Measurements from ENCODE around the gene TXNL4A. TPM values are rescaled to one million over a fixed set of nuclear protein-coding genes. Genes with fewer than 3 reads are reported as not detected.

Gene TXNL4A
- polyA plus RNA-seq, 6 donors from 2014 or later = 192 to 253 (median 220) TPM

DNA sequence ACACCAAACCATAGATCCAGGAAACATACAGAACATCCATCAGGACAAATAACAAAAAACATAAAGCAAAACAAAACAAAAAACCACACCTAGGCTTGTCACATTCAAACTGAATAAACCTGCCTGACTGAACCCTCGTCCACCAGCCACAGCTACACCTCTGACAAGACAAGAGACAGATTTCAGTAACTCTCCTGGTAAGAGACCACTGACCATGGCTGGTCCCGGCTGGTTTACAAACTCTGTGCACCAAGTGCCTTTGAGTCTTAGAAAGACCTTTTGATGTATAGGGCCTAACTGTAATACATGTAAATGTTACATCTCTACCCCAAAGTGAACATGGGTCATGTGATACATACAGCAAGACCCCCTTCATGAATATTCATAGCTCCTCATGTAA is 32.1 kb downstream of the TXNL4A start:
- Mint-ChIP-seq H3K4me3 (peak overlapping the region in 1 of 8 donors; percentile 6), H3K27ac (peak overlapping the region in 1 of 6 donors; percentile 54)

DNA sequence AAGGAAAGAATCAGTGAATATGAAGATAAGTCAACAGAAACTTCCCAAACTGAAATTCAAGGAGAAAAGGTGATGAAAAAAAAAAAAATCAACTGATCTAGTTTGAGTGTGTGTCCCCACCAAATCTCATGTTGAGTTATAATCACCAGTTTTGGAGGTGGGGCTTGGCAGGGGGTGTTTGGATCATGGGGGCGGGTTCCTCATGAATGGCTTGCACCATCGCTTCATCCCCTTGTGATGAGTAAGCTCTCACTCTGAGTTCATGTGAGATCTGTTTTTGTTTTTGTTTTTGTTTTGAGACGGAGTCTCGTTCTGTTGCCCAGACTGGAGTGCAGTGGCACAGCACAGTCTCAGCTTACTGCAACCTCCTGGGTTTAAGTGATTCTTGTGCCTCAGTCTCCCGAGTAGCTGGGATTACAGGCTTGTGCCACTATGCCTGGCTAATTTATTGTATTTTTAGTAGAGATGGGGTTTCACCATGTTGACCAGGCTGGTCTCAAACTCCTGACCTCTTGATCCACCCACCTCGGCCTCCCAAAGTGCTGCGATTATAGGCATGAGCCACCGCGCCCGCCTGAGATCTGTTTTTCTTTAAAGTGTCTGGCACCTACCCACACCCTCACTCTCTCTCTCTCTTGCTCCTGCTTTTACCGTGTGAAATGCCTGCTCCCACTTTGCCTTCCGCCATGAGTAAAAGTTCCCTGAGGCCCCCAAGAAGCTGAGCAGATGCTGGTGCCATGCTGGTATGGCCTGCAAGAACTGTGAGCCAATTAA is 32.9 kb downstream of the TXNL4A start:
- Mint-ChIP-seq H3K9me3 (no peaks in the 10 kb centered on the region), H3K27me3 (peaks cover 0 to 2% (median 0%) of the 10 kb centered on the region in 3 donors), H3K27ac (peak overlapping the region in 2 of 6 donors; percentile 16 to 76), H3K4me1 (peaks cover 4 to 7% (median 6%) of the 10 kb centered on the region in 3 donors), H3K36me3 (no peaks in the 10 kb centered on the region), H3K4me3 (peak overlapping the region in 1 of 8 donors; percentile 6)
- no peak for DNase-seq
- ATAC-seq (ENCODE audit: low read depth in 2 of 2) = no peak

More for the DNA sequence above, 32.1 kb downstream of the TXNL4A start:
- Mint-ChIP-seq H3K27me3 (peaks cover 0 to 7% (median 6%) of the 10 kb centered on the region in 3 donors), H3K36me3 (no peaks in the 10 kb centered on the region), H3K4me1 (peaks cover 3 to 11% (median 10%) of the 10 kb centered on the region in 3 donors), H3K9me3 (no peaks in the 10 kb centered on the region)
- no peak for ATAC-seq (ENCODE audit: low read depth in 2 of 2)
- DNase-seq = no peak

DNA sequence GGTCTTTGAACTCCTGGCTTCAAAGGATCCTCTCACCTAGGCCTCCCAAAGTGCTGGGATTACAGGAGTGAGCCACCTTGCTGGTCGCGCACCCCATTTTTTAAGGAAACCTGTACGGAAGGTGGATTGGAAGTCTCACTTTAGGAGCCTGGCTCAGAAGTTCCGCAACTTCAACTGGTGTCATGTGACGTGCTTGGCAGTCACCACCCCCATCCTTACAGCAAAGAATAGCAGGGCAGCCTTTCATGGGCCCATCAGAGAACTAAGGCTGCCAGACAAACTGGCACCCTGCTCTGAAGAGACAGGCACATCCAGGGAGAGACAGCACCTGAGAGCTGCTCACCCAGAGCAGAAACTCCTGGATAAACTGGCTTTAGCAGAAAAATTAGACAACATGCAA is 33.6 kb downstream of the TXNL4A start:
- Mint-ChIP-seq H3K4me1 (peaks cover 8 to 10% (median 8%) of the 10 kb centered on the region in 3 donors), H3K9me3 (no peaks in the 10 kb centered on the region), H3K27ac (peak overlapping the region in 2 of 6 donors; percentile 16 to 76), H3K36me3 (no peaks in the 10 kb centered on the region), H3K4me3 (no peak overlapping the region), H3K27me3 (no peaks in the 10 kb centered on the region)
- ATAC-seq (ENCODE audit: low read depth in 2 of 2) (no peak), DNase-seq (no peak)

DNA sequence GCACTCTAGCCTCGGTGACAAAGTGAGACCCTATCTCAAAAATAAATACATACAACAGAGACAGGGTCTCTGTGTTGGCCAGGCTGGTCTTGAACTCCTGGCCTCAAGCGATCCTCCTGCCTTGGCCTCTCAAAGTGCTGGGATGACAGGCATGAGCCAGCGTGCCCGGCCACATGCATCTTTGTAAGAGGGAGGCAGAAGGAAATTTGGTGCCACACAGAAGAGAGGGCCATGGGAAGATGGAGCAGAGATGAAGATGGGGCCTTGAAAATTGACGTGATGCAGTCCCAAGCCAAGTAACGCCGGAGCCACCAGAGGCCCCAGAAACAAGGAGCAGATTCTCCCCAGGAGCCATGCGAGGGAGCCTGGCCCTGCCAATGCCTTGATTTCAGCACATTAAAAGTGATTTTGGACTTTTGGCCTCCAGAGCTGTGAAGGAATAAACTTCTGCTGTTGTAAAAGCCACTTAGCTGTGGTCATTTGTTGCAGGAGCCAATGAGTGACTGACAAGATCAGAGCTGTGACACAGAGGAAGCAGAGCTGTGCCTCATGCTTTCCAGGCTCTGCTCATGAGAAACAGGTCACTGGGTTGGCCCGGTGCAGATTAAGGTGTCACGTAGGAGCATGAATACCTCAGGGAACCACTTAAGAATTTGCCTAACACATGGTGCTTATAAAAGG is 34.3 kb downstream of the TXNL4A start:
- Mint-ChIP-seq H3K9me3 (no peaks in the 10 kb centered on the region), H3K36me3 (no peaks in the 10 kb centered on the region), H3K27ac (no peak overlapping the region), H3K27me3 (no peaks in the 10 kb centered on the region), H3K4me3 (peak overlapping the region in 3 of 8 donors; percentile 51 to 67 (median 54)), H3K4me1 (peaks cover 12 to 16% (median 15%) of the 10 kb centered on the region in 3 donors)
- DNase-seq (no peak), ATAC-seq (ENCODE audit: low read depth in 2 of 2) (no peak)

DNA sequence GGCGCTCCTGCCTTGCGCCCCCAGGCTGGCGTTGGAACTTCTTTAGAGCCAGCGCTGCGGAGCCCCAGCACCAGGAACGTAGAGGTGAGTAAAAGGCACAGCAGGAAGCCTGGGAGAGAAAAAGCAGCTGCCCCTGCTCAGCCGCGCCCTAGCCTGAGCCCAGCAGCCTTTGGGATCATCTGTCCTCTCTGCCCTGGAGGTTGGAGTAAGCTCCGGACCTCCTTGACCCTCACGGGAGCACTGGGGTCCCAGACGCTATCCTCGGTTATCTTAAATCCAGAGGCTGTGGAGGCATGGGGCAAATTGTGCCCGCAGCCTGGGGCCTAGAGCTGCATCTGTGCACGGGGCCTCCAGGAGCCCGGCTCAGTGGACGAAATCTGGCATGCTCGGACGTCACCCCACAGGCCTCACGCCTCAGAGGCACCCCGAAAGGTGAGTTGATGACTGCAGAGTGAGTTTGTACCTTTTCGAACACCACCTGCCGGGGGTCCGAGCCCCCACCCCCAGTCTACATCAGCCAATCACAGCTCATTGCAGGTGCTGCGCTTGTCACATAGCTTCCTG is 35.3 kb downstream of the TXNL4A start:
- no peaks in the 10 kb centered on the region for H3K9me3 Mint-ChIP-seq
- DNase-seq = no peak
- peak overlapping the region in 5 of 8 donors; percentile 35 to 82 (median 55) for H3K4me3 Mint-ChIP-seq

DNA sequence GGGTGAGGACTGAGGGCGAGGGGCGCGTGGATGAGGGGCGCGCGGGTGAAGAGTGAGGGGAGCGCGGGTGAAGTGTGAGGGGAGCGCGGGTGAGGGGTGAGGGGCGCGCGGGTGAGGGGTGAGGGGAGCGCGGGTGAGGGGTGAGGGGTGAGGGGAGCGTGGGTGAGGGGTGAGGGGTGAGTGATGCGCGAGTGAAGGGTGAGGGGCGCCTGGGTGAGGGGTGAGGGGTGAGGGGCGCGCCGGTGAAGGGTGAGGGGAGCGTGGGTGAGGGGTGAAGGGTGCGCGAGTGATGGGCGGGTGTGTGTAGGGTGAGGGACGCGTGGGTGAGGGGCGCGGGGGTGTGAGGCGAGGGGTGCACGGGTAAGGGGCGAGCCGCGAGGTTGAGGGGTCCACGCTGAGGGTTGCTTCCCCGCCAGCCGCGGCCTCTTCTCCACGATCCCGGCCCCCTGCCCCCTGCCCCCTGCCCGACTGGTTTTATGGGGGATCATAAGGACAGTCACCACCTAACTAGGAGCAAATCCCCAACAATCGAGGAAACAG is 35.8 kb downstream of the TXNL4A start:
- Mint-ChIP-seq H3K4me1 (peaks cover 18 to 32% (median 22%) of the 10 kb centered on the region in 3 donors), H3K27me3 (no peaks in the 10 kb centered on the region), H3K9me3 (no peaks in the 10 kb centered on the region), H3K4me3 (peak overlapping the region in 4 of 8 donors; percentile 55 to 67 (median 58)), H3K36me3 (no peaks in the 10 kb centered on the region), H3K27ac (no peak overlapping the region)
- no peak for DNase-seq
- no peak for ATAC-seq (ENCODE audit: low read depth in 2 of 2)

More for the DNA sequence above, 35.3 kb downstream of the TXNL4A start:
- H3K27me3 Mint-ChIP-seq = no peaks in the 10 kb centered on the region
- peak overlapping the region in 4 of 6 donors; percentile 47 to 75 (median 62) for H3K27ac Mint-ChIP-seq
- H3K36me3 Mint-ChIP-seq = no peaks in the 10 kb centered on the region
- H3K4me1 Mint-ChIP-seq = peaks cover 18 to 27% (median 22%) of the 10 kb centered on the region in 3 donors
- ATAC-seq (ENCODE audit: low read depth in 2 of 2) = no peak

DNA sequence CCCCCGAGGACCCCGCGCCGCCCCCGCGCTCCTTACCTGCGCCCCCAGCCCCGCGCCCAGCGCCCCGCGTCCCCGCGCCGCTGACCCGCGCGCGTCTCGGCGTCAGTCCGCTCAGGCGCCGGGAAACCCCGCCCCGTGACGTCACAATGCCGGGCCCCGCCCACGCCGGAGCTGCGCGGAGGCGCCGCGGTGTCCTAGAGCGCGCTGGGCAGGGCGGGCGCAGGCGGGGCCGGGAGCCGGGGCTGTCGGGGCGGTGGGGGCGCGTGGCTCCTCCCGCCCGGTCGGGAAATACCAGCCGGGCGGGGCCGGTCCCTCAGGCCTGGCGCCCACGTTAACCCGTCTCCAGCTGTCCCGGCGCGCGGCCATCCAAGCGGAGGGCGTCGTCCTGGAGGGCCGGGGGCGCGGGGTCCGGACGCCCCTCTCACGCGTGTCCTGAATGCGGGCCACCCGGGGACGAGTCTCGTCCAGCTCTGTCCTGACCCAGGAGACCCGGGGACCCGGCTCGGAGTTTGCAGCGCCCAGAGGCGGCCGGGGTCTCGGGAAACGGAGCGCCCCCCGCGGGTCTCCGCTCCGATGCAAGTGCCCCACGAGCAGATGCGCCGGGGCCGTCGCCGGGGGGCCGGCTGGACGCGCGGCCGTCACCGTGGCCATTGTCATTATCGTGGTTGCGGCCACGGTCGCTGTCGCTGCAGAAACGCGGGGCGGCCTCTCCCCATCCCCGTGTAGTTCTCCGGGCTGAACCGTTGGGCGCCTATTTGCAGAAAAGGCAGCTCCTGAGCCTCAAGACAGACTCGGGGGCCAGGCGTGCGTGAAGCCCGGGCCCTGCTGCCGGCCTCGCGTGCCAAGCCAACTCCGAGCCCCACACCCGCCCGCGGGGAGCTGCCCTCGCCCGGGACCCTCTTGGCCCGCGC is 36.6 kb downstream of the TXNL4A start, which contains the start of gene SLC66A2:
SLC66A2 (minus strand) TSS at position 109 of the 911 bp plus-strand sequence. CDS start 727 bp downstream, outside the sequence.
- peak; percentile 90 for DNase-seq
- Mint-ChIP-seq H3K4me3 (peak within 1 kb of the TSS; percentile 87 to 98 (median 94)), H3K27ac (peak within 1 kb of the TSS; percentile 77 to 98 (median 98)), H3K36me3 (no peaks in the 10 kb centered on the region), H3K4me1 (peaks cover 18 to 39% (median 27%) of the 10 kb centered on the region in 3 donors), H3K27me3 (no peaks in the 10 kb centered on the region), H3K9me3 (no peaks in the 10 kb centered on the region)
- peak; percentile 79 to 83 for ATAC-seq (ENCODE audit: low read depth in 2 of 2)

DNA sequence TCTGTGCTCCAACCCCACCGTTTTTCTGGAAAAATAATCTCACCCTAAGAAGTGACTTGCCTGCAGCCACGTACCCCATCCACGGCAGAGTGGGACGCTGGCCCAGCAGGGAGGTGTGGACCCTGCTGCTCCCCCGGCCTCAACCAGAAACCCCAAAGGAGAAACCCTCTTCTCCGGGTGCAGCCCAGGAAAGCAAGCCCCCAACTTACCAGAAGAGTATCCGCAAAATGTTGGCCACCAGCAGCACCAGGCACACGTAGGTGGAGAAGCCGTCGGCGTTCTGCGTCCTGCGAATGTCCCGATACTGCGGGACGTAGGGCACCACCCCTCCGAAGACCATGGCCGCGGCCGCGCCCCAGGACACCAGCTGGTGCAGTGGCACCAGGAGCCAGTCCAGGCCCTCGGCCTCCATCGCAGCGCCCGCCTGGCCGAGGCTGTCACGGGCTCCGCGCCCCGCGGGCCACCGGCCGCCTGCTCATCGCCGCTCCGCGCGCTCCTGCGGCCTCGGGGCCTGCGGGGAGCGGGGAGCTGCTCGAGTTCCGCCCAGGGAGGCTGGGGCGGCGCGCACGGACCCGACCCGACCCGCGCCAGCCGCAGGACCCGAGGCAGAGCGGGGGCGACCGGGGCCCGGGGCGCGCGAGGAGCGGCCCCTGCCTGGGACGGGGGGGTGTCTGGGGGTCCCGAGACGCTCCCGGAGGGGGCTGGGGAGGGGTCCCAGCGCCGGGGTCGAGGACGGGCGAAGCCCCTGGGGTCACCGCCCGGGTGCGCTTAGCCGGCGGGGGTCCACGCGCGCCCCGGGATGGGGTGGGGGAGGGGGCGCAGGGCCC is 37.6 kb downstream of the TXNL4A start:
- DNase-seq (peak; percentile 42), ATAC-seq (ENCODE audit: low read depth in 2 of 2) (peak; percentile 29 to 32)
- Mint-ChIP-seq H3K27ac (peak overlapping the region; percentile 77 to 98 (median 98)), H3K9me3 (no peaks in the 10 kb centered on the region), H3K27me3 (no peaks in the 10 kb centered on the region), H3K4me1 (peaks cover 26 to 49% (median 36%) of the 10 kb centered on the region in 3 donors), H3K4me3 (peak overlapping the region; percentile 87 to 98 (median 94)), H3K36me3 (no peaks in the 10 kb centered on the region)

DNA sequence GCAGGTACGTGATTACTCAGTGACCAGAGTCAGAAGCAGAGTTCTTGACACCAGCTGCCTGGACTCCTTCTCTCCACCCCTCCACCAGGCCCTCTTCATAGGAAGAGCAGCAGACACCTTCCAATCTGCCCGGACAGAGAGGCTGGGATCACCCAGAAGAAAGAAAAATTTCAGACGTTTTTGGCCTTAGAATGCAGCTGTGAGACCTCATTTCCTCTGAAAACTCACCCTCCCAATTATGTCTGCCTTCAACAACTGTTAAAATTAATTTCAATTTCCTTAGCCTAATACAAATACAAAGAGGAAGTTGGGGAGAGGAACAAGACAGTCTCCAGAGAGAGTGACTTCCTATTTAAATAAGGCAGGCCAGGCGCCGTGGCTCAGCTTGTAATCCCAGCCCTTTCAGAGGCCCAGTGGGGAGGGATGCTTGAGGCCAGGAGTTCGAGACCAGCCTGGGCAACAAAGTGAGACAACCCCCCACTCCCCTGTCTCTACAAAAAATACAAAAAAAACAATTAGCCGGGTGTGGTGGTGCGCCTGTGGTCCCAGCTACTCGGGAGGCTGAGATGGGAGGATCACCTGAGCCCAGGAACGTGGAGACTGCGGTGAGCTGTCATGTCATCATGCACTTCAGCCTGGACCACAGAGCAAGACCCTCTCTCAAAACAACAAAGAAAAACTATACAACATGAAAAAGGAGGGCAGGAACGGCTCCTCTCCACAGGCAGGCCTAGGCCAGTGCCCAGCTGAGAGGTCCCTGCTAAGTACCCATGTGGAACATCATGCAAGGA is 38.5 kb downstream of the TXNL4A start:
- H3K27me3 Mint-ChIP-seq = no peaks in the 10 kb centered on the region
- peak overlapping the region; percentile 94 to 98 (median 98) for H3K27ac Mint-ChIP-seq
- H3K4me3 Mint-ChIP-seq = peak overlapping the region; percentile 87 to 98 (median 94)
- DNase-seq = peak; percentile 69
- H3K36me3 Mint-ChIP-seq = no peaks in the 10 kb centered on the region
- H3K4me1 Mint-ChIP-seq = peaks cover 31 to 55% (median 44%) of the 10 kb centered on the region in 3 donors
- ATAC-seq (ENCODE audit: low read depth in 2 of 2) = peak; percentile 57
- H3K9me3 Mint-ChIP-seq = no peaks in the 10 kb centered on the region

DNA sequence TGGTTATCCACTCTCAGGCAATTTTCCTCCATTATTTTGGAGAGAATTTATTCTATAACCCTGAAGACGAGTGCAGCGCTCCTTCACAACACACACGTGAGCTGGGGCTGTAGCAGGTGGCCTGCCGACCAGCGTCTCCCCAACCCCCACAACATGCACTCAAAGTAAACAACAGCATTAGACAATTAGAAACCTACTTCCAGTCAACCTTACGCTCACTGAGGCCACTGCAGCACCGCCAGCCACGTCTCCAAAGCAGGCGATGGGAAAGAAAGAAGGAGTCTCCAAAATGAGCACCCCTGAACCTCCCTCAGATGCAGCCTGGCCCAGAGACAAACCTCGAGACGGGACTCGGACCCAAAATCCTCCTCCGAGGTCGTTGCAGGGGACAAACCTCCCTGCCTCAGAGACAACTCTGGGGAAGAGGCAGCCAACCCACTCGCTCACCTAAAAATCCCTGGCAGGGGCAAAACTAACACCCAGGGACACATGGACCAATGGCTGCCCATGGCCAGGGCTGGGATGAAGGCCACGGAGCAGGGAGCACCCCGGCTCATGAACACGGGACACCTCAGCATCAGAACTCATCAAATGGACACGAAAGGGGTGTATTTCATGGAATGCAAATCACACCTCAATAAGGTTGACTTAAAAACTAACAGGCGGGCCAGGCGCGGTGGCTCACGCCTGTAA is 39.5 kb downstream of the TXNL4A start:
- no peak for DNase-seq
- no peaks in the 10 kb centered on the region for H3K36me3 Mint-ChIP-seq
- H3K4me1 Mint-ChIP-seq = peaks cover 36 to 62% (median 54%) of the 10 kb centered on the region in 3 donors
- no peaks in the 10 kb centered on the region for H3K27me3 Mint-ChIP-seq
- no peaks in the 10 kb centered on the region for H3K9me3 Mint-ChIP-seq
- H3K4me3 Mint-ChIP-seq = peak overlapping the region; percentile 52 to 98 (median 92)
- ATAC-seq (ENCODE audit: low read depth in 2 of 2) = no peak
- H3K27ac Mint-ChIP-seq = peak overlapping the region; percentile 26 to 97 (median 64)
